ENCODE data around the gene EFTUD2. TPM values are rescaled to one million over a fixed set of nuclear protein-coding genes. Genes with fewer than 3 reads are reported as not detected.

The EFTUD2 gene
- total RNA-seq, 2 donors from 2014 or later, result 56.0 to 88.0 TPM

DNA sequence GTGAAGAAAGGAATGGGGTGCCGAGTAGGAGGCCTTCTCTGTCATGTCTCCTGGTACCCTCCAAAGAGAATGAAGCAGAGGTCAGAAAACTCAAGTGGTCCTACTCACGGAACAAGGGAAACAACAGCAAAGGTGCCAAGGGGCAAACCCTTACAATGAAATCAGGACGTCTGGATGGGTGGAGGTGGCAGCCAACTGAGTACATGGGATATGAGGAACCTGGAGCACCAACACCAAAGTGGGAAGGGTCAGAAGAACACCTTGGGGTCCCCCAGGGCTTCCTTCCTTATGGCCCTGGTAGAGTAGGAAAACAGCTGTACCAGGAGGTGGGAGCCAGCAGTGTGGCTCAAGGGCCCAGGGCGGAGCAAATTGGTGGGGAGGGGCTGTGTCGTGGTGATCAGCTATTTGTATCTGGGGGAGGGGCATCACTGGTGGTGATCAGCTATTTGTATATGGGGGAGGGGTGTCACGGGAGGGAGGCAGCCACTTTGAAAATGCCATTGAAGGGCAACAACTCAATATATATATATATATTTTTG lies 50.9 kb downstream of the EFTUD2 start:
- Histone ChIP-seq H3K27me3 (replicated peaks; ENCODE audit: insufficient read depth) (no peaks in the 10 kb centered on the region), H3K4me3 (no peak overlapping the region), H3K36me3 (peaks cover under 1 to 25% of the 10 kb centered on the region in 2 donors), H3K4me1 (replicated peaks) (no peaks in the 10 kb centered on the region), H3K9me3 (no peaks in the 10 kb centered on the region), H3K27ac (no peak overlapping the region)
- 66% methylated on average over 6 of the region's 6 CpGs for WGBS
- DNase-seq (ENCODE audit: low spot score), result no peak
- intact Hi-C loops (cut with DNase I), result no loop called here
- TF ChIP-seq POLR2A (IDR thresholded peaks at IDR 0.05) (no peak), POLR2AphosphoS5 (IDR thresholded peaks at IDR 0.05) (no peak)
- TF ChIP-seq, protein P1, sequence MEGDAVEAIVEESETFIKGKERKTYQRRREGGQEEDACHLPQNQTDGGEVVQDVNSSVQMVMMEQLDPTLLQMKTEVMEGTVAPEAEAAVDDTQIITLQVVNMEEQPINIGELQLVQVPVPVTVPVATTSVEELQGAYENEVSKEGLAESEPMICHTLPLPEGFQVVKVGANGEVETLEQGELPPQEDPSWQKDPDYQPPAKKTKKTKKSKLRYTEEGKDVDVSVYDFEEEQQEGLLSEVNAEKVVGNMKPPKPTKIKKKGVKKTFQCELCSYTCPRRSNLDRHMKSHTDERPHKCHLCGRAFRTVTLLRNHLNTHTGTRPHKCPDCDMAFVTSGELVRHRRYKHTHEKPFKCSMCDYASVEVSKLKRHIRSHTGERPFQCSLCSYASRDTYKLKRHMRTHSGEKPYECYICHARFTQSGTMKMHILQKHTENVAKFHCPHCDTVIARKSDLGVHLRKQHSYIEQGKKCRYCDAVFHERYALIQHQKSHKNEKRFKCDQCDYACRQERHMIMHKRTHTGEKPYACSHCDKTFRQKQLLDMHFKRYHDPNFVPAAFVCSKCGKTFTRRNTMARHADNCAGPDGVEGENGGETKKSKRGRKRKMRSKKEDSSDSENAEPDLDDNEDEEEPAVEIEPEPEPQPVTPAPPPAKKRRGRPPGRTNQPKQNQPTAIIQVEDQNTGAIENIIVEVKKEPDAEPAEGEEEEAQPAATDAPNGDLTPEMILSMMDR (IDR thresholded peaks at IDR 0.05), result no peak

DNA sequence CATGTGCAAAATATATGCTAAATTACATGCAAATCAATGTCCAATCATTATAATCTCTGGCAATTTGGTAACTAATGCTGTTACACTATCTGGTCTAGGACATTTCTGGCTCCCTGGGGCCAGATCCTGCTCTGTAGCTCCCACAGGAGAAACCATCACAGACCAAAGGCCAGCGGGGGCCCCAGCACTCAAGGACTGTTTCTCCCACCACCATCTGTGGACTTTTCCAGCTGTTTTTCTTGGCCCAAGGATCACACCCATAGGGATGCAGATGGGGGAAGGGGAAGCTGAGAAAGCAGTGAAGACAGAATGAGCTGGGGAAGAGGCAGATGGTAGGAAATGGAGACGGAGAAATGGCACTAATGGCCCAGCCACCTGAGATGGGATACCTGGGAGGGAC lies 51.7 kb downstream of the EFTUD2 start, which contains the start of gene HIGD1B:
Gene HIGD1B (plus strand): TSS at position 298 of the 400 bp plus-strand sequence. CDS start 270 bp downstream, outside the sequence.
- H3K36me3 ChIP-seq, result peaks cover 0 to 17% of the 10 kb centered on the region in 2 donors
- TF ChIP-seq, protein P1 (IDR thresholded peaks at IDR 0.05), result no peak
- TF ChIP-seq POLR2A (IDR thresholded peaks at IDR 0.05) (no peak), POLR2AphosphoS5 (IDR thresholded peaks at IDR 0.05) (no peak)
- intact Hi-C loops (cut with DNase I), result no loop called here
- no peak within 1 kb of the TSS for H3K4me3 ChIP-seq
- no peaks in the 10 kb centered on the region for H3K4me1 ChIP-seq (replicated peaks)
- no peaks in the 10 kb centered on the region for H3K9me3 ChIP-seq
- H3K27ac ChIP-seq, result no peak within 1 kb of the TSS
- no peaks in the 10 kb centered on the region for H3K27me3 ChIP-seq (replicated peaks; ENCODE audit: insufficient read depth)
- no peak for DNase-seq (ENCODE audit: low spot score)
- 79% methylated on average over 2 of the region's 2 CpGs for WGBS

DNA sequence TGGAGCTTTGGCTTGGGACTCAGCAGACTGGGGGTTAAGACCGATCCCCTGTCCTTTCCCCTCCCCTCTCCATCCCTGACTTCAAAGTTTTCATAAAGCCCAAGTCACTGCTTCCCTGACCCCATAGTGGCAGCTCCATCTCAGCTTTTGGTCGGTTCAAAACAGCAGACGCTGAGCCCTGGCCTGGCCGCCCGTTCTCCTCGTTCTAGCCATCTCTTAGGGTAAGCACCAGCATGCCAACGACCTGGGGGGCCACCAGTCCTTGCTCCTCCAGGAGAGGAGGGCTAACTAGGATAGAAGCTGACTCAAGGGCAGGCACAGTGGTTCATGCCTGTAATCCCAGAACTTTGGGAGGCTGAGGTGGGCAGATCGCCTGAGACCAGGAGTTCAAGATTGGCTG lies 53.0 kb downstream of the EFTUD2 start:
- Histone ChIP-seq H3K36me3 (peaks cover 0 to 7% of the 10 kb centered on the region in 2 donors), H3K4me3 (no peak overlapping the region), H3K27ac (no peak overlapping the region), H3K27me3 (replicated peaks; ENCODE audit: insufficient read depth) (no peaks in the 10 kb centered on the region), H3K9me3 (no peaks in the 10 kb centered on the region), H3K4me1 (replicated peaks) (no peaks in the 10 kb centered on the region)
- intact Hi-C loops (cut with DNase I), result no loop called here
- TF ChIP-seq POLR2A (IDR thresholded peaks at IDR 0.05) (no peak), POLR2AphosphoS5 (IDR thresholded peaks at IDR 0.05) (no peak)
- TF ChIP-seq, protein P1 (IDR thresholded peaks at IDR 0.05), result no peak
- DNase-seq (ENCODE audit: low spot score), result no peak
- WGBS, result 80% methylated on average over 8 of the region's 8 CpGs

DNA sequence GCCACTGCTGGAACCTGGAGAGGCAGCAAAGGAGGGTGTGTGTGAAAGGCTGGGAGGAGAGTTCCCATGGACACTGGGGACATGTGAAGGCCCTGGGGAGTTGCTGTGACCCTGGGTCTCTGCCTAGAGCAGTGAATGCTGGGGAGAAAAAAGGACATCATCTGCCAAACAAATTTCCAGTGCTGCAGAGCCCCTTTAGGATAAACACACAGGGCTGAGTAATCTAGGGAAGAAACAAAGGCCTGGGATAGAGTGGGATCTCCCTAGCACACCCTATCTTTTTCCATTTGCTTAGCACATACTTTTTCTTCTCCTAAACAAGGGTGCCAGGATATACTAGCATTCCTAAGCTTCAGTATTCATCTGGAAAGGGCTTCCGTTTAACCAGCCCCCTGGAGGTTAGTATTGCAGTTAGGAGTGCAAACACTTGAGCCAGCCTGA lies 54.8 kb downstream of the EFTUD2 start:
- Histone ChIP-seq H3K4me3 (no peak overlapping the region), H3K4me1 (replicated peaks) (no peaks in the 10 kb centered on the region), H3K36me3 (no peaks in the 10 kb centered on the region), H3K27me3 (replicated peaks; ENCODE audit: insufficient read depth) (no peaks in the 10 kb centered on the region), H3K27ac (no peak overlapping the region), H3K9me3 (no peaks in the 10 kb centered on the region)
- no peak for TF ChIP-seq POLR2AphosphoS5 (IDR thresholded peaks at IDR 0.05)
- TF ChIP-seq, protein P1 (IDR thresholded peaks at IDR 0.05), result no peak
- no peak for TF ChIP-seq POLR2A (IDR thresholded peaks at IDR 0.05)
- no peak for DNase-seq (ENCODE audit: low spot score)
- 53% methylated on average over 1 of the region's 1 CpG for WGBS
- intact Hi-C loops (cut with DNase I), result no loop called here

DNA sequence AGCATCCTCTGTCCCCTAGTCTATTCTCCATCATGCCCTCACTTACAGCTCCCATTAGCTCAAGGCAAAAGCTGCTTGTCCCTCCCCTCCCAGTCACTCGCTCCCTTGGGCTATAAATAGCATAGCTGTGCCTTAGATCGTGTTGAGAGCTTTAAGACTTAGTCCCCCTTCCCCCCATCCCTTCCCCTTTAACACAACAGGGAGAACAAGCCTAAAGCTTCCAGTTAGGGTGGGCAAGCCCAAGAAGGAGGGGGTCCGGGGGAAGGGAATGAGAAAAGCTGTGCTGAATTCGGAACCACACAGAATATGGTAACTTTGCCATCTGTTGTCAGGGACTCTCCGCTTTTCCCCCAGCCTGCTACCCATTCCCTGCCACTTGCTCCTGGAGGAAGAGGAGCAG lies 56.5 kb downstream of the EFTUD2 start:
- no peak for DNase-seq (ENCODE audit: low spot score)
- no peak overlapping the region for H3K27ac ChIP-seq

More for the DNA sequence above, 56.5 kb downstream of the EFTUD2 start:
- intact Hi-C loops (cut with DNase I), result no loop called here
- H3K27me3 ChIP-seq (replicated peaks; ENCODE audit: insufficient read depth), result no peaks in the 10 kb centered on the region
- H3K4me3 ChIP-seq, result no peak overlapping the region
- no peaks in the 10 kb centered on the region for H3K36me3 ChIP-seq
- WGBS, result 25% methylated on average over 5 of the region's 5 CpGs
- TF ChIP-seq, protein P1 (IDR thresholded peaks at IDR 0.05), result no peak
- no peak for TF ChIP-seq POLR2A (IDR thresholded peaks at IDR 0.05)
- TF ChIP-seq POLR2AphosphoS5 (IDR thresholded peaks at IDR 0.05), result no peak
- H3K4me1 ChIP-seq (replicated peaks), result no peaks in the 10 kb centered on the region
- no peaks in the 10 kb centered on the region for H3K9me3 ChIP-seq
